ENCODE measurements around the gene TCN2.
"Not testable (repeated sequence)": the region's sequence is repeated elsewhere in the genome, so short reads cannot be mapped to it uniquely, and the experiment has no call there.

TCN2 gene

GRCh38 chr22:30647536-30647935 is 40.6 kb downstream of the TCN2 start:
- DNase-seq (ENCODE audit: low read depth in 2 of 2): no peak

- DNase-seq (ENCODE audit: low read depth in 2 of 2): no peak
Measured at GRCh38 chr22:30648825-30649224, 41.9 kb downstream of the TCN2 start.

- peak; percentile 66 to 77 for DNase-seq (ENCODE audit: low read depth in 2 of 2)
Measured at GRCh38 chr22:30649430-30650007, 42.5 kb downstream of the TCN2 start.

GRCh38 chr22:30650508-30651116 is 43.6 kb downstream of the TCN2 start:
- no peak for DNase-seq (ENCODE audit: low read depth in 2 of 2)

GRCh38 chr22:30652852-30653251 is 45.9 kb downstream of the TCN2 start:
- no peak for DNase-seq (ENCODE audit: low read depth in 2 of 2)

- DNase-seq (ENCODE audit: low read depth in 2 of 2): no peak
Measured at GRCh38 chr22:30654361-30654760, 47.4 kb downstream of the TCN2 start.

- DNase-seq (ENCODE audit: low read depth in 2 of 2): no peak
Measured at GRCh38 chr22:30655532-30655931, 48.6 kb downstream of the TCN2 start.

- DNase-seq (ENCODE audit: low read depth in 2 of 2): no peak
Measured at GRCh38 chr22:30662040-30662439, 55.1 kb downstream of the TCN2 start.

- DNase-seq (ENCODE audit: low read depth in 2 of 2): no peak
Measured at GRCh38 chr22:30664798-30665197, 57.8 kb downstream of the TCN2 start.

- no peak for DNase-seq (ENCODE audit: low read depth in 2 of 2)
Measured at GRCh38 chr22:30665266-30665665, 58.3 kb downstream of the TCN2 start.

- DNase-seq (ENCODE audit: low read depth in 2 of 2): no peak
Measured at GRCh38 chr22:30665786-30666185, 58.8 kb downstream of the TCN2 start.

GRCh38 chr22:30667107-30667493 is 60.1 kb downstream of the TCN2 start:
- no peak for DNase-seq (ENCODE audit: low read depth in 2 of 2)

- DNase-seq (ENCODE audit: low read depth in 2 of 2): peak; percentile 89 to 92
Measured at GRCh38 chr22:30667494-30668385, 60.8 kb downstream of the TCN2 start, which contains the start of gene DUSP18. TSS of gene DUSP18 (minus strand) at chr22:30667875. CDS start at chr22:30664003, 3,872 bp downstream.

GRCh38 chr22:30668386-30668710 is 61.4 kb downstream of the TCN2 start:
- no peak for DNase-seq (ENCODE audit: low read depth in 2 of 2)

GRCh38 chr22:30671071-30671470 is 64.1 kb downstream of the TCN2 start:
- DNase-seq (ENCODE audit: low read depth in 2 of 2): no peak

GRCh38 chr22:30673136-30673535 is 66.2 kb downstream of the TCN2 start:
- DNase-seq (ENCODE audit: low read depth in 2 of 2): no peak

- no peak for DNase-seq (ENCODE audit: low read depth in 2 of 2)
Measured at GRCh38 chr22:30674482-30674881, 67.5 kb downstream of the TCN2 start.

GRCh38 chr22:30675436-30675835 is 68.5 kb downstream of the TCN2 start:
- DNase-seq (ENCODE audit: low read depth in 2 of 2): no peak

- not testable (repeated sequence) for DNase-seq (ENCODE audit: low read depth in 2 of 2)
Measured at GRCh38 chr22:30676565-30676964, 69.6 kb downstream of the TCN2 start.

Measured in stimulated activated CD4-positive, alpha-beta T cell treated with anti-CD3 and anti-CD28 coated beads, Interleukin-1b, Interleukin-23, amount 100 ng/mL, for 1 hour (primary cell).